Gastroesophageal sphincter (tissue), 3 donors: Measurements from ENCODE around the gene PHF21B.

Experiments
- POLR2A ChIP-seq, 2 donors: fragments of 450-650 bp; IDR thresholded peaks; one replicate each; pipeline ENCODE4 v1.6.1; 2017; ENCODE audit warnings: antibody characterized with exemption in 2 of 2, mild to moderate bottlenecking in 2 of 2, moderate library complexity in 1 of 2
- TF ChIP-seq, protein P1 (sequence below), 4 experiments: fragments of 200-600 bp in 2 of 4; fragments of 450-650 bp in 2 of 4; sonication (generic) in 1 of 4; IDR thresholded peaks; one replicate each; pipeline ENCODE4 v1.5.1; 2017 to 2019; ENCODE audit warnings: antibody characterized with exemption in 4 of 4, mild to moderate bottlenecking in 2 of 4, moderate library complexity in 2 of 4

- TF ChIP-seq, protein P1, sequence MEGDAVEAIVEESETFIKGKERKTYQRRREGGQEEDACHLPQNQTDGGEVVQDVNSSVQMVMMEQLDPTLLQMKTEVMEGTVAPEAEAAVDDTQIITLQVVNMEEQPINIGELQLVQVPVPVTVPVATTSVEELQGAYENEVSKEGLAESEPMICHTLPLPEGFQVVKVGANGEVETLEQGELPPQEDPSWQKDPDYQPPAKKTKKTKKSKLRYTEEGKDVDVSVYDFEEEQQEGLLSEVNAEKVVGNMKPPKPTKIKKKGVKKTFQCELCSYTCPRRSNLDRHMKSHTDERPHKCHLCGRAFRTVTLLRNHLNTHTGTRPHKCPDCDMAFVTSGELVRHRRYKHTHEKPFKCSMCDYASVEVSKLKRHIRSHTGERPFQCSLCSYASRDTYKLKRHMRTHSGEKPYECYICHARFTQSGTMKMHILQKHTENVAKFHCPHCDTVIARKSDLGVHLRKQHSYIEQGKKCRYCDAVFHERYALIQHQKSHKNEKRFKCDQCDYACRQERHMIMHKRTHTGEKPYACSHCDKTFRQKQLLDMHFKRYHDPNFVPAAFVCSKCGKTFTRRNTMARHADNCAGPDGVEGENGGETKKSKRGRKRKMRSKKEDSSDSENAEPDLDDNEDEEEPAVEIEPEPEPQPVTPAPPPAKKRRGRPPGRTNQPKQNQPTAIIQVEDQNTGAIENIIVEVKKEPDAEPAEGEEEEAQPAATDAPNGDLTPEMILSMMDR (IDR thresholded peaks at IDR 0.05), result no peak
- TF ChIP-seq POLR2A (IDR thresholded peaks at IDR 0.05), result no peak
These were observed 114.3 kb downstream of the PHF21B start for GRCh38 chr22:44895296-44896055.
